Kidney glomerular epithelial cell (primary cell): ENCODE results near the gene MOV10.

ENCODE experiments used
- DNase-seq: peaks from one replicate; lab custom pipeline; 2025; lab: John Stamatoyannopoulos, UW

Gene MOV10

GRCh38 chr1:112735752-112736151 lies 61.3 kb downstream of the MOV10 start:
- peak; percentile 87 for DNase-seq

GRCh38 chr1:112737573-112737972 lies 63.1 kb downstream of the MOV10 start:
- no peak for DNase-seq

- no peak for DNase-seq
These were observed 68.9 kb downstream of the MOV10 start for GRCh38 chr1:112743174-112744008.

- no peak for DNase-seq
These were observed 69.6 kb downstream of the MOV10 start for GRCh38 chr1:112744009-112744578.

GRCh38 chr1:112748396-112748795 lies 73.9 kb downstream of the MOV10 start:
- no peak for DNase-seq
